SK-N-SH (cell line): ENCODE measurements around the gene TBCEL. TPM values are rescaled to one million over a fixed set of nuclear protein-coding genes. Genes with fewer than 3 reads are reported as not detected.

Source experiments
- CTCF ChIA-PET: fragments of 300-600, 350-600 bp; formaldehyde crosslinking; extraction: SDS; loops from one replicate; lab custom pipeline; 2021; lab: Yijun Ruan, JAX
- POLR2A ChIA-PET: fragments of 350-600 bp; sonication (Branson Sonifier 250); formaldehyde crosslinking; extraction: SDS; loops from one replicate; lab custom pipeline; 2020; ENCODE audit warnings: antibody characterized with exemption, inconsistent platforms; lab: Yijun Ruan, JAX
- DNase-seq: peaks from one replicate; pipeline ENCODE4 v3.0.0; 2012
- H2AFZ ChIP-seq: fragments of 200-600 bp; sonication (generic); 2 replicates; pipeline ENCODE4 v1.8.1; 2016; ENCODE audit warnings: antibody characterized with exemption, mild to moderate bottlenecking, low read depth
- H3F3A ChIP-seq: fragments of 200-600 bp; sonication (generic); replicated peaks from 2 replicates; pipeline ENCODE3; 2016; ENCODE audit warnings: antibody characterized with exemption, mild to moderate bottlenecking; ENCODE audit not compliant: insufficient read depth
- H3K27ac ChIP-seq, 2 experiments: fragments of 200-500 bp in 1 of 2; fragments of 200-600 bp in 1 of 2; sonication (Bioruptor generic) in 1 of 2; sonication (generic), shearing (Covaris generic) in 1 of 2; 2 replicates each; pipeline versions ENCODE4 v1.5.1 to v1.6.1; 2014 to 2016; ENCODE audit warnings: low read depth in 2 of 2, inconsistent platforms in 1 of 2, low read length in 1 of 2, mild to moderate bottlenecking in 1 of 2, mixed read lengths in 1 of 2
- H3K27me3 ChIP-seq: fragments of 200-600 bp; sonication (generic), shearing (Covaris generic); 2 replicates; pipeline ENCODE4 v1.6.1; 2016; ENCODE audit warnings: mixed run types; ENCODE audit not compliant: insufficient read depth
- H3K36me3 ChIP-seq, 2 experiments: fragments of 200-500 bp in 1 of 2; fragments of 200-600 bp in 1 of 2; sonication (Bioruptor generic) in 1 of 2; sonication (generic) in 1 of 2; replicated peaks in 1 of 2; 2 replicates each; pipeline versions ENCODE3 to v1.5.1; 2014 to 2016; ENCODE audit warnings: low read length in 1 of 2, mild to moderate bottlenecking in 1 of 2; ENCODE audit not compliant: insufficient read depth in 2 of 2, control insufficient read depth in 1 of 2
- H3K4me1 ChIP-seq, 2 experiments: fragments of 200-500 bp in 1 of 2; fragments of 200-600 bp in 1 of 2; sonication (Bioruptor generic) in 1 of 2; sonication (generic), shearing (Covaris generic) in 1 of 2; 2 replicates each; pipeline versions ENCODE4 v1.5.1 to v1.6.1; 2014 to 2016; ENCODE audit warnings: low read depth in 1 of 2, low read length in 1 of 2, mixed run types in 1 of 2; ENCODE audit not compliant: insufficient read depth in 2 of 2, control insufficient read depth in 1 of 2
- H3K4me2 ChIP-seq: fragments of 200-600 bp; sonication (generic), shearing (Covaris generic); 2 replicates; pipeline ENCODE4 v1.6.1; 2017; ENCODE audit warnings: mixed run types
- H3K4me3 ChIP-seq, 2 experiments: fragments of 200-500 bp in 1 of 2; fragments of 200-600 bp in 1 of 2; sonication (Bioruptor generic) in 1 of 2; sonication (generic), shearing (Covaris generic) in 1 of 2; 2 replicates each; pipeline versions ENCODE4 v1.5.1 to v1.8.1; 2014 to 2016; ENCODE audit warnings: low read depth in 2 of 2, inconsistent platforms in 1 of 2, low read length in 1 of 2, mild to moderate bottlenecking in 1 of 2, mixed read lengths in 1 of 2, moderate library complexity in 1 of 2
- H3K79me2 ChIP-seq: fragments of 200-600 bp; sonication (generic); 2 replicates; pipeline ENCODE4 v1.8.1; 2017; ENCODE audit warnings: mild to moderate bottlenecking; ENCODE audit not compliant: insufficient read depth
- H3K9ac ChIP-seq: fragments of 200-600 bp; sonication (generic); 2 replicates; pipeline ENCODE4 v1.6.1; 2017; ENCODE audit warnings: mixed run types
- H3K9me2 ChIP-seq: fragments of 200-600 bp; sonication (generic); 2 replicates; pipeline ENCODE4 v1.6.1; 2017; ENCODE audit warnings: mixed run types
- H3K9me3 ChIP-seq: fragments of 200-600 bp; sonication (generic); 2 replicates; pipeline ENCODE4 v1.6.1; 2017; ENCODE audit warnings: mixed run types, mild to moderate bottlenecking, moderate library complexity
- H4K20me1 ChIP-seq: fragments of 200-600 bp; sonication (generic); 2 replicates; pipeline ENCODE4 v1.6.1; 2017; ENCODE audit warnings: mild to moderate bottlenecking, mixed run types; ENCODE audit not compliant: insufficient read depth
- CHD2 ChIP-seq: fragments of 150-350 bp; IDR thresholded peaks from 2 replicates; pipeline ENCODE4 v1.6.1; 2018; ENCODE audit warnings: low read length; ENCODE audit not compliant: partially characterized antibody
- GATA2 ChIP-seq: sonication (generic); formaldehyde crosslinking; IDR thresholded peaks from 2 replicates; pipeline ENCODE4 v1.5.0; 2020; ENCODE audit warnings: mild to moderate bottlenecking, missing genetic modification reagents
- NFIC ChIP-seq: IDR thresholded peaks from 2 replicates; pipeline ENCODE4 v1.4.0; 2012; ENCODE audit warnings: borderline replicate concordance
- NRF1 ChIP-seq: IDR thresholded peaks from 2 replicates; pipeline ENCODE4 v1.6.1; 2012; ENCODE audit warnings: low read depth, mild to moderate bottlenecking, low read length
- RAD21 ChIP-seq: IDR thresholded peaks from 2 replicates; pipeline ENCODE4 v1.6.1; 2012; ENCODE audit warnings: mild to moderate bottlenecking, low read length
- RCOR1 ChIP-seq: fragments of 150-350 bp; IDR thresholded peaks from 2 replicates; pipeline ENCODE4 v1.6.1; 2017; ENCODE audit warnings: antibody characterized with exemption, low read length
- REST ChIP-seq: IDR thresholded peaks from 2 replicates; pipeline ENCODE4 v1.6.1; 2012; ENCODE audit warnings: mild to moderate bottlenecking, low read depth, low read length, moderate library complexity
- RFX5 ChIP-seq: IDR thresholded peaks from 2 replicates; pipeline ENCODE4 v1.6.1; 2012; ENCODE audit warnings: mild to moderate bottlenecking, improper control_type of control experiment, low read length
- RXRA ChIP-seq: IDR thresholded peaks from 2 replicates; pipeline ENCODE4 v1.4.0; 2012; ENCODE audit warnings: low read depth, mild to moderate bottlenecking, borderline replicate concordance
- SMC3 ChIP-seq: IDR thresholded peaks from 2 replicates; pipeline ENCODE4 v1.6.1; 2012; ENCODE audit warnings: low read depth, low read length, improper control_type of control experiment
- TAF1 ChIP-seq: IDR thresholded peaks from 2 replicates; pipeline ENCODE4 v1.6.1; 2012; ENCODE audit warnings: low read depth, mild to moderate bottlenecking, low read length, moderate library complexity, borderline replicate concordance
- USF1 ChIP-seq: IDR thresholded peaks from 2 replicates; pipeline ENCODE4 v1.4.0; 2012; ENCODE audit warnings: low read depth, borderline replicate concordance
- USF2 ChIP-seq: fragments of 150-350 bp; IDR thresholded peaks from 2 replicates; pipeline ENCODE4 v1.6.1; 2017; ENCODE audit warnings: antibody characterized with exemption, low read length, low read depth, borderline replicate concordance
- YY1 ChIP-seq: IDR thresholded peaks from 2 replicates; pipeline ENCODE4 v1.4.0; 2012; ENCODE audit warnings: low read depth, mild to moderate bottlenecking
- WGBS: methylation state at CpG from one replicate; pipeline ENCODE4 v1.1.6; 2017; ENCODE audit warnings: low lambda C conversion rate; 5-methylcytosine and 5-hydroxymethylcytosine counted together
- polyA plus RNA-seq, 3 experiments: library from polyadenylated mRNA; depleted of rRNA; stranded (reverse); fragments of >200 nt; gene quantifications; 2 replicates each; pipeline ENCODE4 v1.2.3, GENCODE V29; 2012
- TF ChIP-seq, protein P1 (sequence below): IDR thresholded peaks from 2 replicates; pipeline ENCODE4 v1.4.0; 2012; ENCODE audit warnings: low read depth
- TF ChIP-seq, protein P2 (sequence below): fragments of 150-350 bp; IDR thresholded peaks from 2 replicates; pipeline ENCODE4 v1.6.1; 2016; ENCODE audit warnings: mild to moderate bottlenecking, low read depth, low read length

The TBCEL gene
- polyA plus RNA-seq, 1 of the 3 experiments (the other 2 are of a cell fraction): 5.9 TPM

- no peaks in the 10 kb centered on the region for H3K36me3 ChIP-seq
- H3K27ac ChIP-seq: no peak overlapping the region
- no peaks in the 10 kb centered on the region for H4K20me1 ChIP-seq
- H3K79me2 ChIP-seq: no peaks in the 10 kb centered on the region
- no peak for DNase-seq
- POLR2A ChIA-PET: no interaction called here
- H3F3A ChIP-seq: no peaks in the 10 kb centered on the region
- H3K4me2 ChIP-seq: no peak overlapping the region
- CTCF ChIA-PET: no interaction called here
- no peaks in the 10 kb centered on the region for H3K4me1 ChIP-seq
- H3K4me3 ChIP-seq: no peak overlapping the region
- H3K9me2 ChIP-seq: no peaks in the 10 kb centered on the region
- no peaks in the 10 kb centered on the region for H3K9me3 ChIP-seq
- TF ChIP-seq YY1 (no peak), NRF1 (no peak), CHD2 (no peak), SMC3 (no peak), NFIC (no peak), RAD21 (no peak), USF1 (no peak), GATA2 (CRISPR knock-in tag) (no peak), RCOR1 (no peak), USF2 (no peak), RXRA (no peak), TAF1 (no peak), RFX5 (no peak), REST (no peak)
- TF ChIP-seq, protein P1, sequence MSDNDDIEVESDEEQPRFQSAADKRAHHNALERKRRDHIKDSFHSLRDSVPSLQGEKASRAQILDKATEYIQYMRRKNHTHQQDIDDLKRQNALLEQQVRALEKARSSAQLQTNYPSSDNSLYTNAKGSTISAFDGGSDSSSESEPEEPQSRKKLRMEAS: no peak
- TF ChIP-seq, protein P2, sequence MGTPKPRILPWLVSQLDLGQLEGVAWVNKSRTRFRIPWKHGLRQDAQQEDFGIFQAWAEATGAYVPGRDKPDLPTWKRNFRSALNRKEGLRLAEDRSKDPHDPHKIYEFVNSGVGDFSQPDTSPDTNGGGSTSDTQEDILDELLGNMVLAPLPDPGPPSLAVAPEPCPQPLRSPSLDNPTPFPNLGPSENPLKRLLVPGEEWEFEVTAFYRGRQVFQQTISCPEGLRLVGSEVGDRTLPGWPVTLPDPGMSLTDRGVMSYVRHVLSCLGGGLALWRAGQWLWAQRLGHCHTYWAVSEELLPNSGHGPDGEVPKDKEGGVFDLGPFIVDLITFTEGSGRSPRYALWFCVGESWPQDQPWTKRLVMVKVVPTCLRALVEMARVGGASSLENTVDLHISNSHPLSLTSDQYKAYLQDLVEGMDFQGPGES: no peak
- TF ChIP-seq, all 33 proteins: peak for 0
- H3K27me3 ChIP-seq: no peaks in the 10 kb centered on the region
- H2AFZ ChIP-seq: no peak overlapping the region
- WGBS: 23% methylated on average over 1 of the region's 1 CpG
- no peak overlapping the region for H3K9ac ChIP-seq
Observed at GRCh38 chr11:121006922-121007321, 17.0 kb upstream of the TBCEL start.
